CD4-positive, alpha-beta T cell (primary cell): ENCODE data around the gene GPR183. TPM values are rescaled to one million over a fixed set of nuclear protein-coding genes. Genes with fewer than 3 reads are reported as not detected.

Experiments
- ATAC-seq: fragments of 200-7000 bp; cut with Tn5 transposase; one replicate; pipeline ENCODE4 v1.10.0; 2022; ENCODE audit warnings: mild to moderate bottlenecking; ENCODE audit not compliant: poor library complexity
- CTCF ChIA-PET: fragments of 350-600 bp; sonication (Branson Sonifier 250); formaldehyde crosslinking; loops from one replicate; lab custom pipeline; 2021; ENCODE audit warnings: antibody characterized with exemption, inconsistent platforms; lab: Charles Lee
- POLR2A ChIA-PET: fragments of 350-600 bp; sonication (Branson Sonifier 250); formaldehyde crosslinking; loops from one replicate; lab custom pipeline; 2021; ENCODE audit warnings: antibody characterized with exemption, inconsistent platforms; lab: Charles Lee
- DNase-seq, 14 experiments: peaks; one replicate each; pipeline ENCODE4 v3.0.0-alpha.2; 2013 to 2020; ENCODE audit warnings: mixed read lengths in 2 of 14
- H3K27ac ChIP-seq, 2 donors: one replicate each; pipeline versions ENCODE4 v1.5.1 to v1.7.0; 2013; ENCODE audit warnings: low read length in 2 of 2, low read depth in 1 of 2, mild to moderate bottlenecking in 1 of 2
- H3K27me3 ChIP-seq, 2 experiments: 1 replicate in 1 of 2; 2 replicates in 1 of 2; pipeline versions ENCODE4 v1.6.1 to v1.7.0; 2013; ENCODE audit warnings: low read length in 2 of 2, control low read depth in 1 of 2, mild to moderate bottlenecking in 1 of 2, moderate library complexity in 1 of 2; ENCODE audit not compliant: insufficient read depth in 2 of 2, control insufficient read depth in 1 of 2
- H3K36me3 ChIP-seq: one replicate; pipeline ENCODE4 v1.6.1; 2013; ENCODE audit warnings: low read length, control low read depth; ENCODE audit not compliant: insufficient read depth
- H3K4me1 ChIP-seq: one replicate; pipeline ENCODE4 v1.6.1; 2013; ENCODE audit warnings: low read length, control low read depth; ENCODE audit not compliant: insufficient read depth
- H3K4me3 ChIP-seq: one replicate; pipeline ENCODE4 v1.5.1; 2013; ENCODE audit warnings: mild to moderate bottlenecking, low read length, moderate library complexity
- H3K9me3 ChIP-seq, 2 experiments: 1 replicate in 1 of 2; 2 replicates in 1 of 2; pipeline versions ENCODE4 v1.6.1 to v1.7.0; 2013; ENCODE audit warnings: low read length in 2 of 2, mild to moderate bottlenecking in 2 of 2, control low read depth in 1 of 2, moderate library complexity in 1 of 2; ENCODE audit not compliant: control insufficient read depth in 1 of 2, insufficient read depth in 1 of 2
- H3K27ac Mint-ChIP-seq: one replicate; pipeline ENCODE4 v1.8.0; 2020; ENCODE audit warnings: mixed read lengths
- H3K27me3 Mint-ChIP-seq: one replicate; pipeline ENCODE4 v1.8.0; 2021; ENCODE audit warnings: mixed read lengths
- H3K36me3 Mint-ChIP-seq: one replicate; pipeline ENCODE4 v1.8.0; 2021; ENCODE audit warnings: low read depth, mixed read lengths
- H3K4me1 Mint-ChIP-seq: one replicate; pipeline ENCODE4 v1.8.0; 2021; ENCODE audit warnings: low read depth, mixed read lengths
- H3K4me3 Mint-ChIP-seq: one replicate; pipeline ENCODE4 v1.8.0; 2020; ENCODE audit warnings: mild to moderate bottlenecking, mixed read lengths
- H3K9me3 Mint-ChIP-seq: one replicate; pipeline ENCODE4 v1.8.0; 2020; ENCODE audit warnings: mixed read lengths
- intact Hi-C, 2 experiments: fragments of 100-400 bp; cut with DNase I in 1 of 2; cut with micrococcal nuclease in 1 of 2; formaldehyde crosslinking; loops; one replicate each; pipeline versions ENCODE4 v1.15.1 to v1.9.0; 2023 to 2025; cut with DNase I, micrococcal nuclease
- total RNA-seq, 174 experiments: library from RNA in 2 of 174; stranded (reverse) in 2 of 174; gene quantifications; one replicate each; pipeline ENCODE4 v1.2.3 and lab custom pipeline; 2021 to 2026
- TF ChIP-seq, protein P1 (sequence below): fragments of 200-600 bp; IDR thresholded peaks from one replicate; pipeline ENCODE4 v1.8.0; 2022; ENCODE audit warnings: antibody characterized with exemption, mild to moderate bottlenecking

The GPR183 gene
- total RNA-seq, 2 experiments from 2014 or later: 330 to 337 TPM

DNA sequence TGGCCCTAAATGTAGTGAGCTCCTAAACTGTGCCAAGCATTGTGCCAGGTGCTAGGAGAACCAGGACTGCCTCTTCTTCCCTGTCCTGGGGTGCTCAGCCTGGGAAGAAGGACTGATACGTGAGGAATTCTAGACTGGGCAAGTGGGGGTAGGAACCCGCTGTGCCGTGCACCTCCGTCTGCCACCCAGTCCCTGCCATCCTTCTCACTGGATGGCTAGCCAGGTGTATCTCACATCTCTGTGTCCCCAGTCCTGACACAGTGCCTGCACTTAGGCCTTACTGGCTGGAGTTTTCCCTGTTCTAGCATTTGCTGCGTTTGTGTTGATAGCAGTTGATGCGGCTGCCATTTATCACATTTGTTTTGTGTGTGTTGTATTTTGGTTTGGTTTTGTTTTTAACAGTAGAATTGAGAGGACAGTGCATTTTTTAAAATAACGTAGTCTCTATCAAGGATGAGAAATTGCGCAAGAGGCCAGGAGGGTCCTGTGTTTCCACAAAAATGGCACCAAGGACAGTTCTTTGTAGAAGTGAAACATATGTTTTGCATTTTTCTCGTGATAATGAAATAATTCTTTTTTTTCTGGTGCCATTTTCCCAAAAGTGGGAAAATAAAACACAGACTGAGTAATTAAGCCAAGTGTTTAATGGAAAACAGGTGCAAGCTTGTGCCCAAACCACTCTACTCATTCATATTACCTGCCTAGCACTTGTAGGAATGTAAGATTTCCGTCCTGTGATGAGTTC is 4.7 kb upstream of the GPR183 start:
- Histone ChIP-seq H3K27ac (peak overlapping the region; percentile 7 to 25), H3K4me1 (peaks cover 86% of the 10 kb centered on the region), H3K27me3 (no peaks in the 10 kb centered on the region), H3K36me3 (no peaks in the 10 kb centered on the region), H3K9me3 (no peaks in the 10 kb centered on the region), H3K4me3 (no peak overlapping the region)
- TF ChIP-seq, protein P1, sequence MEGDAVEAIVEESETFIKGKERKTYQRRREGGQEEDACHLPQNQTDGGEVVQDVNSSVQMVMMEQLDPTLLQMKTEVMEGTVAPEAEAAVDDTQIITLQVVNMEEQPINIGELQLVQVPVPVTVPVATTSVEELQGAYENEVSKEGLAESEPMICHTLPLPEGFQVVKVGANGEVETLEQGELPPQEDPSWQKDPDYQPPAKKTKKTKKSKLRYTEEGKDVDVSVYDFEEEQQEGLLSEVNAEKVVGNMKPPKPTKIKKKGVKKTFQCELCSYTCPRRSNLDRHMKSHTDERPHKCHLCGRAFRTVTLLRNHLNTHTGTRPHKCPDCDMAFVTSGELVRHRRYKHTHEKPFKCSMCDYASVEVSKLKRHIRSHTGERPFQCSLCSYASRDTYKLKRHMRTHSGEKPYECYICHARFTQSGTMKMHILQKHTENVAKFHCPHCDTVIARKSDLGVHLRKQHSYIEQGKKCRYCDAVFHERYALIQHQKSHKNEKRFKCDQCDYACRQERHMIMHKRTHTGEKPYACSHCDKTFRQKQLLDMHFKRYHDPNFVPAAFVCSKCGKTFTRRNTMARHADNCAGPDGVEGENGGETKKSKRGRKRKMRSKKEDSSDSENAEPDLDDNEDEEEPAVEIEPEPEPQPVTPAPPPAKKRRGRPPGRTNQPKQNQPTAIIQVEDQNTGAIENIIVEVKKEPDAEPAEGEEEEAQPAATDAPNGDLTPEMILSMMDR: no peak
- DNase-seq (no peak), ATAC-seq (no peak)
- Mint-ChIP-seq H3K9me3 (no peaks in the 10 kb centered on the region), H3K27ac (peak overlapping the region; percentile 89), H3K27me3 (no peaks in the 10 kb centered on the region), H3K4me3 (peak overlapping the region; percentile 74), H3K4me1 (peaks cover 95% of the 10 kb centered on the region), H3K36me3 (peaks cover 32% of the 10 kb centered on the region)
- CTCF ChIA-PET: interaction anchor here (0.8 to 2.2 kb wide), 6 partner anchors 40 to 123 kb away, joined by 3 to 7 read pairs (median 3); no protein-coding TSS in a partner anchor
- POLR2A ChIA-PET: interaction anchor here (1.0 to 2.6 kb wide), 7 partner anchors 8 to 76 kb away, joined by 3 to 13 read pairs (median 4); no protein-coding TSS in a partner anchor
- intact Hi-C loops: no loop called here

DNA sequence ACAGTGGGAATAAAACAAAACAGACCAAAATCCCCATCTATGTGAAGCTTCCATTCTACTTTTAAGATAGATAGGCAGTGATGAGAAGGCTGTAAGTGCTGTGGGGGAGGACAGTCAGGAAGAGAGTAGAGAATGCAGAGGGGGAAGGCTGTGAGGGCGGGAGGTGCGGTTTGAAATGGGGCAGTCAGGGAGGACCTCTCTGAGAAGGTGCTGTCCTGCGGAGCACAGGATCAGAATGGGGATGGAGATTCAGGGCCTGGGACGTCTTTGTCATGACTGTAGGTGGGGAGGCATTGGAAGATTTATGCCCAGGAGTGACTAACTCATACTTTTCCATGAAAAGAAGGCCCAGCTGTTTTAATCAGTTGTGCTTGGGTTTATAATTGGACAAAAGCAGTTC is 3.9 kb upstream of the GPR183 start:
- Histone ChIP-seq H3K27me3 (no peaks in the 10 kb centered on the region), H3K9me3 (no peaks in the 10 kb centered on the region), H3K36me3 (no peaks in the 10 kb centered on the region), H3K4me3 (no peak overlapping the region), H3K27ac (peak overlapping the region in 1 of 2 donors; percentile 32), H3K4me1 (peaks cover 78% of the 10 kb centered on the region)
- ATAC-seq: no peak
- peak in 2 of 14 experiments; percentile 49 to 62 for DNase-seq
- TF ChIP-seq, protein P1: no peak
- Mint-ChIP-seq H3K4me3 (peak overlapping the region; percentile 76), H3K27me3 (no peaks in the 10 kb centered on the region), H3K9me3 (no peaks in the 10 kb centered on the region), H3K27ac (peak overlapping the region; percentile 89), H3K4me1 (peaks cover 88% of the 10 kb centered on the region), H3K36me3 (peaks cover 32% of the 10 kb centered on the region)
- ChIA-PET CTCF (interaction anchor here (1.1 to 2.2 kb wide), 5 partner anchors 41 to 123 kb away, joined by 3 to 7 read pairs (median 3); no protein-coding TSS in a partner anchor), POLR2A (interaction anchor here (0.6 to 2.6 kb wide), 6 partner anchors 11 to 61 kb away, joined by 3 to 13 read pairs (median 4); no protein-coding TSS in a partner anchor)
- intact Hi-C loops: no loop called here

DNA sequence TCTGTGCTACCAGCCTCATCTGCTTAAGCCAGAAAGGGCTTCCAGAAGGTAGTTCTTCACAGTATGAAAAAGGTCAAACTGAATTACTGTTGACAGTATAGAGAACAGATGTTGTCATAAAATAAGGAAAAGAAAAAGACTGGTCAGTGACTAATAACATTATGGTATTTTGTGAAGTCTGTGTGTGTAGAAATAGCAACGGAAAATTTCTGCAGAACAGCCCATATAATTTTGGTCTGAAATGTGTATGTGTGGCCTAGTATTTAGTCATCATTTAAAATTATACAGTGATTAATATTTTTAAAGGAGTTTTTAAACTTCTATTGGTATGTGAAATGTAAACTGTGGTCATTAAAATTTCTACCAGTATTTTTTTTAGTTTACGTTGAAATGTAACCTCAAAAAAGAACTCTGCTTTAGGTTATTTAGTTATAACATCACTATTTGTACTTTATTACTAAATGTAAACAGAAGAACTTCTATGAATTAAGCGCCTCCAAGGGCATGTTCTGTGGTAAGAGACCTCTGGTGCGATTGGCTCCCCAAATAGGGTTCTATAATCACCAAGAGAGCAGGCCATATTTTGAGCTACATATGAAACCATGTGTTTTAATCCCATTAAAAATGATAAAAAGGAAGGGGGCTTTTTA is 3.3 kb upstream of the GPR183 start:
- Mint-ChIP-seq H3K4me1 (peaks cover 81% of the 10 kb centered on the region), H3K4me3 (peak overlapping the region; percentile 76), H3K27me3 (no peaks in the 10 kb centered on the region), H3K9me3 (no peaks in the 10 kb centered on the region), H3K36me3 (peaks cover 37% of the 10 kb centered on the region), H3K27ac (peak overlapping the region; percentile 89)
- H3K4me3 ChIP-seq: no peak overlapping the region
- ChIA-PET CTCF (interaction anchor here (1.1 to 2.2 kb wide), 5 partner anchors 41 to 124 kb away, joined by 3 to 7 read pairs (median 3); no protein-coding TSS in a partner anchor), POLR2A (interaction anchor here (0.6 to 2.6 kb wide), 5 partner anchors 11 to 61 kb away, joined by 3 to 13 read pairs (median 3); no protein-coding TSS in a partner anchor)
- intact Hi-C loops: no loop called here
- H3K9me3 ChIP-seq: no peaks in the 10 kb centered on the region
- H3K36me3 ChIP-seq: no peaks in the 10 kb centered on the region
- peaks cover 72% of the 10 kb centered on the region for H3K4me1 ChIP-seq
- peak in 1 of 14 experiments; percentile 47 for DNase-seq
- TF ChIP-seq, protein P1: no peak
- ATAC-seq: no peak
- no peaks in the 10 kb centered on the region for H3K27me3 ChIP-seq
- H3K27ac ChIP-seq: no peak overlapping the region
